ENCODE results near the gene HSPBAP1.

The HSPBAP1 gene

GRCh38 chr3:122730240-122730639 lies 63.4 kb downstream of the HSPBAP1 start:
- no peak for TF ChIP-seq CTCF (IDR thresholded peaks at IDR 0.05; ENCODE audit: low read depth, low read length)
- no peak overlapping the region for H3K4me3 ChIP-seq (ENCODE audit: low read depth, low read length)

GRCh38 chr3:122728756-122729514 lies 64.7 kb downstream of the HSPBAP1 start:
- no peak overlapping the region for H3K4me3 ChIP-seq (ENCODE audit: low read depth, low read length)
- no peak for TF ChIP-seq CTCF (IDR thresholded peaks at IDR 0.05; ENCODE audit: low read depth, low read length)

DNA sequence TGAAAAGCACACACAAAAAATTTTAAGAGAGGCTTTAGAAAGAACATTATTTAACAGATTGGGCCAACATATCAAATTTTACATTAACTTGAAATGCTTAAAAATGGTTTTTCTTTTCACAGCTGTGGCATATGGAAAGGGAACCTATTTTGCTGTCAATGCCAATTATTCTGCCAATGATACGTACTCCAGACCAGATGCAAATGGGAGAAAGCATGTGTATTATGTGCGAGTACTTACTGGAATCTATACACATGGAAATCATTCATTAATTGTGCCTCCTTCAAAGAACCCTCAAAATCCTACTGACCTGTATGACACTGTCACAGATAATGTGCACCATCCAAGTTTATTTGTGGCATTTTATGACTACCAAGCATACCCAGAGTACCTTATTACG lies 65.4 kb downstream of the HSPBAP1 start:
- TF ChIP-seq CTCF (IDR thresholded peaks at IDR 0.05; ENCODE audit: low read depth, low read length) = no peak
- no peak overlapping the region for H3K4me3 ChIP-seq (ENCODE audit: low read depth, low read length)

DNA sequence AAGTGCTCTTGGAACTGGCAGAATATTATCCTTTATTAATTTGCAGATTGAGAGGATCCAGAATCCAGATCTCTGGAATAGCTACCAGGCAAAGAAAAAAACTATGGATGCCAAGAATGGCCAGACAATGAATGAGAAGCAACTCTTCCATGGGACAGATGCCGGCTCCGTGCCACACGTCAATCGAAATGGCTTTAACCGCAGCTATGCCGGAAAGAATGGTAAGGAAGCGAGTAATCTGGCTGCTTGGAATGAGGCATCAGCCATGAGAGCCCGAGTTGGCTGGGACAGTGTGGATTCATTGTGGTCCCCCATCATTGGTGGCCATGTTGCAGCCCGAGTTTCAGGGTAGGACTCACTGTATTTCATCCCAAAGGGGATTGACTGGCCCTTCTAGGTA lies 65.9 kb downstream of the HSPBAP1 start:
- no peak for TF ChIP-seq CTCF (IDR thresholded peaks at IDR 0.05; ENCODE audit: low read depth, low read length)
- no peak overlapping the region for H3K4me3 ChIP-seq (ENCODE audit: low read depth, low read length)

GRCh38 chr3:122727294-122727693 lies 66.3 kb downstream of the HSPBAP1 start:
- no peak for TF ChIP-seq CTCF (IDR thresholded peaks at IDR 0.05; ENCODE audit: low read depth, low read length)
- no peak overlapping the region for H3K4me3 ChIP-seq (ENCODE audit: low read depth, low read length)

- no peak for TF ChIP-seq CTCF (IDR thresholded peaks at IDR 0.05; ENCODE audit: low read depth, low read length)
- no peak overlapping the region for H3K4me3 ChIP-seq (ENCODE audit: low read depth, low read length)
Observed at GRCh38 chr3:122725106-122725505, 68.5 kb downstream of the HSPBAP1 start.

DNA sequence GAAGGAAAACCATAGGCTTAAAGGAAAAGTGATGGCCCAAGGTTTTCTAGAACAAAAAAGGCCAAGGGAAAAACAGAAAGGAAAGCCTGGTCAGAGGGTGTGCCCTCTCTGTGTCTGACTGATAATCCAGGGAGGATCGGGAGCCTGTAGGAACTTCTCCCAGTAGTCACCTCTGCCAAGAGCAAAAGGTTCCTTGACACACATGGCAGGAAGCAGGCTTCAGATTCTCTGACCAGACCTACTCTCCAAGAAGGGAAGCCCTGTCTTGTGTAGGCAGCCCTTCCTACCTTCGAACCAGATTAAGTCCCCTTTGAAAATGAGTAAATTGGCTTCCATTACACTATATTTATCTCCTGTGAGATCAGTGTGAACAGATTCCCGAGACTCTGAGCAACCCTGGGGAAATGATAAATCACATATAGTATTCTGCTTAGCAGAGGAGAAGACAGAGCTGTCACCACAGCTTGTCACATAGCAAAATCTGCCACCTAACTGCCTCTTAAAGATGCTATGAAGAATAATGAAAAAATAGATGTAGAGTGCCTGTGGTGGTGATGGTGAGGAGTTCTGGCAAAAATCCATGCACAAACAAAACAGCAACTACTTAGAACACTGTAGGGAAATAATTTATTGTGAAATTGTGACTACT lies 74.2 kb downstream of the HSPBAP1 start:
- no peak overlapping the region for H3K4me3 ChIP-seq (ENCODE audit: low read depth, low read length)
- no peak for TF ChIP-seq CTCF (IDR thresholded peaks at IDR 0.05; ENCODE audit: low read depth, low read length)

All from WI38 (cell line).